ENCODE results near the gene TNNT1.

Gene TNNT1

DNA sequence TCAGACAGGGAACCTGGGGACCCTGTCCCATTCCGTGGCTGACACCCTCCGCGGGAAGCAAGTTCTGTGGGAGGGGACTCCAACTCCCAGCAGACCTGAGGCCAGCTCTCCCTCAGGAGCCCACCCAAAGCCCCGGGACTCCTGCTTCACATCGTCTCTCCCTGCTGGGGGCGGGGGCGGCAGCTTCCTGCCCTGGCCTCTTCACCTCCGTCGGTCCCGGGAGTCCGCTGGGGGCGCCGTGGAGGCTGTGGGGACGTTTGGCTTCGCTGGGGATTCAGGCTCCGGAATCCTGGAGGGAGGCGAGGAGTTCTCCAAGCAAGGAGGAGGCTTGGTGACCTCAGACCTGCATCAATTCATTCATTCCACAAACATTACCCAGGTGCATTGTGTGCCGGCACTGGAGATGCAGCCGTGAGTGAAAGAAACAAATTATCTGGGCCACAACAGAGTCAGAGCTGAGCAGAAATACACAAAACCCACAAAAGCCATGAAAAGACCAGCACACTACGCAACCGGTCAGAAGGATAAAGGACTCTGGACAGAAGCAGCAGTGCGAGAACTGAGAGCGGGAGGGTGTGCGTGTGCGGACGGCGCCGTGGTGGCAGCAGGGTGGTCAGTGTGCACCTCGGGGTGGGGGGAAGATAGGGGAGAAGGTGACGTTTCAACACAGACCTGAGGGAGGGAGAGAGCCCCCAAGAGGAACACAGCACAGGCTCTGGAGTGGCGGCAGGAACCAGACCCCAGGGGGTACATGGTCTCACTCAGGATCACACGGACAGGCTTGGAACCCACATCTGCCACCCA is 54.3 kb downstream of the TNNT1 start:
- H3K4me3 ChIP-seq (ENCODE audit: low read depth, low read length) = no peak overlapping the region
- TF ChIP-seq, protein P1, sequence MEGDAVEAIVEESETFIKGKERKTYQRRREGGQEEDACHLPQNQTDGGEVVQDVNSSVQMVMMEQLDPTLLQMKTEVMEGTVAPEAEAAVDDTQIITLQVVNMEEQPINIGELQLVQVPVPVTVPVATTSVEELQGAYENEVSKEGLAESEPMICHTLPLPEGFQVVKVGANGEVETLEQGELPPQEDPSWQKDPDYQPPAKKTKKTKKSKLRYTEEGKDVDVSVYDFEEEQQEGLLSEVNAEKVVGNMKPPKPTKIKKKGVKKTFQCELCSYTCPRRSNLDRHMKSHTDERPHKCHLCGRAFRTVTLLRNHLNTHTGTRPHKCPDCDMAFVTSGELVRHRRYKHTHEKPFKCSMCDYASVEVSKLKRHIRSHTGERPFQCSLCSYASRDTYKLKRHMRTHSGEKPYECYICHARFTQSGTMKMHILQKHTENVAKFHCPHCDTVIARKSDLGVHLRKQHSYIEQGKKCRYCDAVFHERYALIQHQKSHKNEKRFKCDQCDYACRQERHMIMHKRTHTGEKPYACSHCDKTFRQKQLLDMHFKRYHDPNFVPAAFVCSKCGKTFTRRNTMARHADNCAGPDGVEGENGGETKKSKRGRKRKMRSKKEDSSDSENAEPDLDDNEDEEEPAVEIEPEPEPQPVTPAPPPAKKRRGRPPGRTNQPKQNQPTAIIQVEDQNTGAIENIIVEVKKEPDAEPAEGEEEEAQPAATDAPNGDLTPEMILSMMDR (IDR thresholded peaks at IDR 0.05; ENCODE audit: insufficient read depth, low read length, missing control alignments) = no peak
- ChIA-PET CTCF (no interaction called here), POLR2A (no interaction called here)
- DNase-seq (ENCODE audit: low read depth, low spot score) = no peak

DNA sequence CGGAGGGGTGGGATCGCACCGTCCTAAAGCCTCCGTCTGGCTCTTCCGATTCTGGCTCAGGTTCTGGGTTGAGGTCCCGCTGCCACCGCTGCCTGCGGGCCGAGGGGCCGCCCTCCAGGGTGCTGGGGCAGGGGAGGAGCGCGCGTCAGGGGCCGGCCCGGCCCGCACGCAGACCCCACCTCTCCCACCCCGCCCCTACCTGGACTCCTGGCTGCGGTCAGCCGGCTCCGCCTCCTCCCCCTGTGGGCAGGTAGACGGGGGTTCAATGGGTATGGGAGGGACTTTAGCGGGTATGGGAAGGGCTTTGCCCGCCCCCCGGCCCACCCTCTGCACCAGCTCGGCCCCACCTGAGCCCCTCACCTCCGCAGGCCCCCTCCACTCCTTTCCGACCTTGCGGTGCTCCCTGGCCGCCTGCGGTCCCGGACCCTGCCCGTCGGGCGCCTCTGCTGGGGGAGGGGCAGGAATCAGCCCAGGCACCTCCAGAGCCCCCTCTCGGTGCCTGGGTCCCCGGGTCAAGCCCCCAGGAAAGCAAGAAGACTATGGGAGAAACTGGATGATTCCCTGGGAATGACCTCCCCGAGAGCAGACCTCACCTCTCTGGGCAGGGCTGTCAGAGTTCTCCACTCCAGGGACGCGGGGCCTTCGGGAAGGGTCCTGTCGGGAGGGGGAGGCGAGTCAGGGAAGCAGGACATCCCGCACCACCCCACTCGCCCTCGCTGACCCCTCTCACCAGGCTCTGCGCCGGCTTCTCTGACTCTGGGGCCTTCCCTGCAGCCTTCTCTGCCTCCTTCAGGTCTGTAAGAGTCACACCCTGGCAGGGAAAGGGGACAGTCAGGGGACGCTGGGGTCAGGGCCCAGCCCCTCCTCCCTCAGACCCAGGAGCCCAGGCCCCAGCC is 56.3 kb downstream of the TNNT1 start:
- DNase-seq (ENCODE audit: low read depth, low spot score) = no peak
- TF ChIP-seq, protein P1 (IDR thresholded peaks at IDR 0.05; ENCODE audit: insufficient read depth, low read length, missing control alignments) = no peak
- CTCF ChIA-PET = no interaction called here
- H3K4me3 ChIP-seq (ENCODE audit: low read depth, low read length) = no peak overlapping the region
- POLR2A ChIA-PET = no interaction called here

DNA sequence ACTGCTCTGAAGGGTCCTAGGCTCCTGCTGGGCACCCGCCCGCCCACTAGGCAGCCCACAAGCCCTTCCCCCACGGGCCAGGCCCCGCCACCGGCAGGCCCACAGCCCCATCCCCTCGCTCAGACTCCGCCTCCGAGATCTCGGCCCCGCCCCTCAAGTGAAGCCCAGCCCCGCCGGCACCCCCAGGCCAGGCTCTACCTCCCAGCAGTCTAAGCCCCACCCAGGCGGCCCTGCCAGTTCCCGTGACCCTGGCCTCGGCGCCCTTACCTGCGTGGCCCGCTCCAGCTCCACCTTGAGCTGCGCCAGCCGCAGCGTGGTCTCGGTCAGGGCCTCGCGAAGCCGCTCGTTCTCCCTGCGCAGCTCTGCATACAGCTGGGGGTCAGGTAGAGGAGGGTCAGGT is 57.1 kb downstream of the TNNT1 start:
- H3K4me3 ChIP-seq (ENCODE audit: low read depth, low read length) = no peak overlapping the region
- DNase-seq (ENCODE audit: low read depth, low spot score) = no peak
- TF ChIP-seq, protein P1 (IDR thresholded peaks at IDR 0.05; ENCODE audit: insufficient read depth, low read length, missing control alignments) = no peak
- ChIA-PET CTCF (no interaction called here), POLR2A (no interaction called here)

DNA sequence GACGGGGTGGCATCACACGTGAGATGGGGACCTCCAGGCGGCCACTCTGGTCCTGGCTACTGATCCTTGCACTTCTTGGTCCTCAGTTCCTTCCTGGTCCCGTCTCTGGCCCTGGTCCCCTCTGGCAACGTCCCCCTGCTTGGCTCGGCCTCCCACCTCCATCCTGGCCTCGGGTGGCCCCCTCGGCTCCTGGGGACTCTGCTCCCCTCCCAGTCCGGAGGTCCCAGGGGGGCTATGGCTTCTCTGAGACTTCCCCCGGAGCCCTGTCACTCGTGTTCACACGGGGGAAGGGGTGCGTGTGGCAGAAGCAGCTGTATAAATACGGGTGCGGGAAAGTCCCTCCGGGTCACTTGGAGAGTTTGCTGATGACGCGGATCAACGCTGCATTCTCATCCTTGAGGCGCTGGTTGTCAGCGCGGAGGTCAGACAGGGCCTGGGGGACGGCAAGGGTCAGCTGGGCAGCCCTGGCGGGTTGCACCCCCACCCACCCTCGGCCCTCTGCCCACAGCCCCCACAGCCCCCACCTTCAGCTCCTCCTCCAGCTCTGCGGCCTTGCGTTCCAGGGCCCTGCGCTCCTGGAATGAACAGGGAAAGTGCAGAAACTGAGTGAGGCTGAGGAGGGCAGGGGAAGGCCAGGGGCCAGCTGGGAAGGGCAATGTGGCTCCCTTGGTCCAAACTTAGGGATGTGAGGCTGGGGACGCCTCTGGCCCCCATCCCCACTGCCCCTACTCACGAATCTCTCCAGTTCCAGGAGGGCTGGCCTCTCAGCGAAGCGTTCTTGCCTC is 57.7 kb downstream of the TNNT1 start:
- ChIA-PET POLR2A (no interaction called here), CTCF (no interaction called here)
- H3K4me3 ChIP-seq (ENCODE audit: low read depth, low read length) = no peak overlapping the region
- TF ChIP-seq, protein P1 (IDR thresholded peaks at IDR 0.05; ENCODE audit: insufficient read depth, low read length, missing control alignments) = no peak
- DNase-seq (ENCODE audit: low read depth, low spot score) = no peak

DNA sequence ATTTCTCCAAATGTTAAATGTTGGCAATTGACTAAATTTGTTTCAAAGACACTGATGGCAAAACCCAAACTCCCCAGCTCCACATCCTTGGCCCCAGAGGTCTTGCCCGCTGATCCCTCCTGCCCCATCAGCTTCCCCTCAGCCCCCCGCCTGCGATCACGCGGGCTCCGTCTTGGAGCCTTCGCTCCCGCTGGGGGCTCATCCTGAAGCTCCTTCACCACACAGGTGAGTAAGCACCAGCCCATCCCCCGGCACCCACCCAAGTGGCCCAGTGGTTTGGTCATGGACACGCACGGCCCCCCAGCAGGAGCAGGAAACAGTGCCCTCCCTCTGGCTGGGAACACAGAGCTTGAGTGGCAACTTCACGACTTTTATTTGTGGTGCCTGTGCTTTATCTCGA is 58.4 kb downstream of the TNNT1 start:
- no peak overlapping the region for H3K4me3 ChIP-seq (ENCODE audit: low read depth, low read length)
- ChIA-PET CTCF (interaction anchor here (3.6 kb wide), 1 partner anchor 16 kb away, joined by 25 read pairs; no protein-coding TSS in a partner anchor), POLR2A (no interaction called here)
- no peak for DNase-seq (ENCODE audit: low read depth, low spot score)
- TF ChIP-seq, protein P1 (IDR thresholded peaks at IDR 0.05; ENCODE audit: insufficient read depth, low read length, missing control alignments) = no peak

Measured in AG04449 (cell line).